Keratinocyte (primary cell): ENCODE measurements around the gene ECE1. TPM values are rescaled to one million over a fixed set of nuclear protein-coding genes. Genes with fewer than 3 reads are reported as not detected.
"Not testable (repeated sequence)": the region's sequence is repeated elsewhere in the genome, so short reads cannot be mapped to it uniquely, and the experiment has no call there.

Experiments used
- DNase-seq: peaks from one replicate; pipeline ENCODE4 v3.0.0-alpha.2; 2011; ENCODE audit warnings: low read depth, missing footprints, low spot score
- FAIRE-seq: peaks from 2 replicates; lab custom pipeline; 2011; peaks lifted over from hg19 to GRCh38; lab: Jason Lieb, UNC
- H2AFZ ChIP-seq: 2 replicates; pipeline ENCODE4 v1.6.0; 2012; ENCODE audit warnings: low read length, control low read depth, inconsistent platforms; ENCODE audit not compliant: control insufficient read depth
- H3K27ac ChIP-seq: 2 replicates; pipeline ENCODE4 v1.5.1; 2011; ENCODE audit warnings: low read length; ENCODE audit not compliant: control insufficient read depth, insufficient read depth
- H3K27me3 ChIP-seq: 3 replicates; pipeline ENCODE4 v1.6.0; 2011; ENCODE audit warnings: low read length; ENCODE audit not compliant: control insufficient read depth, insufficient read depth; ENCODE audit errors: extremely low read depth
- H3K36me3 ChIP-seq, 2 experiments: 2 replicates in 1 of 2; 3 replicates in 1 of 2; pipeline ENCODE4 v1.5.1; 2011; ENCODE audit warnings: low read length in 2 of 2, mild to moderate bottlenecking in 1 of 2; ENCODE audit not compliant: control insufficient read depth in 2 of 2, insufficient read depth in 2 of 2; ENCODE audit errors: extremely low read depth in 1 of 2
- H3K4me1 ChIP-seq: 3 replicates; pipeline ENCODE4 v1.5.1; 2011; ENCODE audit warnings: low read length; ENCODE audit not compliant: control insufficient read depth, insufficient read depth; ENCODE audit errors: extremely low read depth
- H3K4me2 ChIP-seq: 3 replicates; pipeline ENCODE4 v1.6.0; 2011; ENCODE audit warnings: low read depth, low read length; ENCODE audit not compliant: control insufficient read depth, insufficient read depth; ENCODE audit errors: extremely low read depth
- H3K4me3 ChIP-seq, 3 experiments: fragments of 200-600 bp in 1 of 3; sonication (generic) in 1 of 3; 2 replicates in 2 of 3; 3 replicates in 1 of 3; pipeline ENCODE4 v1.5.1; 2011 to 2016; ENCODE audit warnings: low read length in 3 of 3, mild to moderate bottlenecking in 3 of 3, control low read depth in 2 of 3, inconsistent platforms in 1 of 3, low read depth in 1 of 3, mixed read lengths in 1 of 3, mixed run types in 1 of 3, moderate library complexity in 1 of 3; ENCODE audit not compliant: control insufficient read depth in 2 of 3, insufficient read depth in 2 of 3; ENCODE audit errors: extremely low read depth in 1 of 3
- H3K79me2 ChIP-seq: 2 replicates; pipeline ENCODE4 v1.6.0; 2012; ENCODE audit warnings: low read length; ENCODE audit not compliant: control insufficient read depth, insufficient read depth
- H3K9ac ChIP-seq: 3 replicates; pipeline ENCODE4 v1.6.0; 2011; ENCODE audit warnings: low read length; ENCODE audit not compliant: control insufficient read depth, insufficient read depth; ENCODE audit errors: extremely low read depth
- H3K9me1 ChIP-seq: 3 replicates; pipeline ENCODE4 v1.6.0; 2011; ENCODE audit warnings: low read length; ENCODE audit not compliant: control insufficient read depth, insufficient read depth; ENCODE audit errors: extremely low read depth
- H3K9me3 ChIP-seq: 2 replicates; pipeline ENCODE4 v1.5.1; 2012; ENCODE audit warnings: low read depth, low read length; ENCODE audit not compliant: control insufficient read depth
- H4K20me1 ChIP-seq: 3 replicates; pipeline ENCODE4 v1.6.0; 2011; ENCODE audit warnings: low read length; ENCODE audit not compliant: control insufficient read depth, insufficient read depth; ENCODE audit errors: extremely low read depth
- CTCF ChIP-seq, 3 experiments: IDR thresholded peaks in 1 of 3; conservative IDR thresholded peaks in 1 of 3; optimal IDR thresholded peaks in 1 of 3; 2 replicates in 2 of 3; 3 replicates in 1 of 3; pipeline versions ENCODE3 to v1.5.1; 2011; ENCODE audit warnings: low read length in 3 of 3, mild to moderate bottlenecking in 3 of 3, moderate library complexity in 2 of 3, control low read depth in 1 of 3, inconsistent platforms in 1 of 3; ENCODE audit not compliant: insufficient read depth in 2 of 3; ENCODE audit errors: extremely low read depth in 1 of 3
- EZH2 ChIP-seq: IDR thresholded peaks from one replicate; pipeline ENCODE4 v1.6.1; 2012; ENCODE audit warnings: inconsistent platforms, mild to moderate bottlenecking, low read length, moderate library complexity
- dilution Hi-C: fragments of 300-500 bp; cut with MboI; formaldehyde crosslinking; loops from one replicate; pipeline ENCODE4 v1.7.0; 2020; ENCODE audit warnings: low sequenced_read_pairs; ENCODE audit not compliant: extremely low pct_ligation_motif_present
- polyA plus RNA-seq, 5 experiments: library from polyadenylated mRNA; depleted of rRNA in 3 of 5; stranded (reverse) in 3 of 5; stranded (forward) in 1 of 5; unstranded in 1 of 5; fragments of >200 nt; gene quantifications; 1 replicate in 1 of 5; 2 replicates in 3 of 5; 3 replicates in 1 of 5; pipeline versions ENCODE4 v1.2.1 to v1.2.3, GENCODE V29; 2011 to 2012; ENCODE audit warnings: missing spikeins in 2 of 5, low read depth in 1 of 5, low replicate concordance in 1 of 5

ECE1 gene
- polyA plus RNA-seq, 1 donor (not counting 4 experiments of a cell fraction or from before 2014, with no cell fraction given), result 59.1 TPM

DNA sequence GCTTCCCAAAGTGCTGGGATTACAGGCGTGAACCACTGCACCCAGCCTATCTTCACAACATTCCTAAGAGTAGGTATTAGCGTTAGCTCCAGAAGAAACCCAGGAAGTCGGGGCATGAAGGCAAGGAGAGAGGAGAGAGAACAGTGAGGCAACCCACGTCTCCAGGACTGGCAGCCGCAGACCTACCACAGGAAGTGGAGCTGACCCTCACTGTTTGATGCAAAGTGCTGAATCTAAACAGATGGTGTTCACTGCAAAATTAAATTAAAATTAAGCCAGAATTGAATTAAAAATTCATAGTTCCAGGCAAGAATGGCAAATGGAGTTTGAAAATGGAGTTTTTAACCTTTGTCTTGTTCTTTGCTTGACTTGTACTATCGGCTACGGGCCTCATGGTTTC is 6.7 kb downstream of the ECE1 start:
- no peaks in the 10 kb centered on the region for H3K9me3 ChIP-seq
- TF ChIP-seq EZH2, result no peak
- TF ChIP-seq CTCF (optimal IDR thresholded peaks at IDR 0.05 in 1 of 3, IDR thresholded peaks at IDR 0.05 in 1 of 3, conservative IDR thresholded peaks at IDR 0.05 in 1 of 3; ENCODE audit: extremely low read depth in 1 of 3, insufficient read depth in 2 of 3, low read length in 3 of 3), result no peak
- no peaks in the 10 kb centered on the region for H3K9me1 ChIP-seq
- H4K20me1 ChIP-seq, result no peaks in the 10 kb centered on the region
- FAIRE-seq, result no peak
- peaks cover 12% of the 10 kb centered on the region for H3K4me1 ChIP-seq
- dilution Hi-C loops, result no loop called here
- DNase-seq, result no peak
- H3K79me2 ChIP-seq, result no peaks in the 10 kb centered on the region
- no peak overlapping the region for H3K9ac ChIP-seq
- H3K4me3 ChIP-seq, result no peak overlapping the region
- H3K4me2 ChIP-seq, result no peak overlapping the region
- no peaks in the 10 kb centered on the region for H3K27me3 ChIP-seq
- peaks cover 0 to 1% of the 10 kb centered on the region in 2 experiments for H3K36me3 ChIP-seq
- no peak overlapping the region for H2AFZ ChIP-seq
- no peak overlapping the region for H3K27ac ChIP-seq

GRCh38 chr1:21282020-21282419 is 8.2 kb downstream of the ECE1 start:
- H3K9me1 ChIP-seq, H4K20me1 ChIP-seq, H3K27ac ChIP-seq, H3K9ac ChIP-seq, H3K27me3 ChIP-seq, H3K79me2 ChIP-seq, H3K9me3 ChIP-seq, DNase-seq, H2AFZ ChIP-seq, H3K36me3 ChIP-seq, H3K4me3 ChIP-seq, H3K4me2 ChIP-seq, FAIRE-seq, dilution Hi-C loops: not testable (repeated sequence)
- peaks cover 12% of the 10 kb centered on the region for H3K4me1 ChIP-seq

DNA sequence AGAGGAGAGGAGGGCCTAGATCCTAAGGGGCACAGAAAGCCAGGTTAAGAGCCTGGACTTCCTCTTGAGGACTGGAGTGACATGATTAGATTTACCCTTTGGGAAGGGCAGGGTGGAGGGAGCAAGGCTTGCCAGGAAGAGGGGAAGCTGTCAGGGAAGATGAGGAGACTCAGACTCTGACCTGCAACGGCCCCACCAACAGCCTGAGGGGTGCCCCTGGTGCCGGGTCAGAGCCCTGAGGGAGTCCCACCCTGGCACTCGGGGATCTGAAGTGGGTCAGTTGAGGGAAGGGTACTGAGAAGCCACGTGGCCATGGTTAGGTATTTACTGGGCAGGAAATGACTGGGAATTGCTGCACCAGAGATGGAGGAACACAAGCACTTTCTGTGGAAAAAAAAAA is 9.8 kb downstream of the ECE1 start:
- H3K27me3 ChIP-seq, result no peaks in the 10 kb centered on the region
- no peaks in the 10 kb centered on the region for H3K9me1 ChIP-seq
- no peaks in the 10 kb centered on the region for H3K79me2 ChIP-seq
- H4K20me1 ChIP-seq, result no peaks in the 10 kb centered on the region
- peaks cover 12% of the 10 kb centered on the region for H3K4me1 ChIP-seq
- no peak for FAIRE-seq
- dilution Hi-C loops, result no loop called here
- no peaks in the 10 kb centered on the region for H3K9me3 ChIP-seq
- DNase-seq, result no peak
- no peak overlapping the region for H3K4me3 ChIP-seq
- H3K27ac ChIP-seq, result no peak overlapping the region
- peaks cover 0 to 9% of the 10 kb centered on the region in 2 experiments for H3K36me3 ChIP-seq
- TF ChIP-seq CTCF (optimal IDR thresholded peaks at IDR 0.05 in 1 of 3, IDR thresholded peaks at IDR 0.05 in 1 of 3, conservative IDR thresholded peaks at IDR 0.05 in 1 of 3; ENCODE audit: extremely low read depth in 1 of 3, insufficient read depth in 2 of 3, low read length in 3 of 3), result no peak
- TF ChIP-seq EZH2, result no peak
- H3K9ac ChIP-seq, result no peak overlapping the region
- H2AFZ ChIP-seq, result peak overlapping the region; percentile 14
- H3K4me2 ChIP-seq, result no peak overlapping the region
